UCSD-AML1 (cell line): Measurements from ENCODE around the gene KCNH3.
A peak's percentile ranks its signal among the peaks of the same experiment; 100 is the strongest.

Experiments used
- DNase-seq: peaks from one replicate; lab custom pipeline; 2025; ENCODE audit not compliant: unreplicated experiment; lab: John Stamatoyannopoulos, UW

The KCNH3 gene

DNA sequence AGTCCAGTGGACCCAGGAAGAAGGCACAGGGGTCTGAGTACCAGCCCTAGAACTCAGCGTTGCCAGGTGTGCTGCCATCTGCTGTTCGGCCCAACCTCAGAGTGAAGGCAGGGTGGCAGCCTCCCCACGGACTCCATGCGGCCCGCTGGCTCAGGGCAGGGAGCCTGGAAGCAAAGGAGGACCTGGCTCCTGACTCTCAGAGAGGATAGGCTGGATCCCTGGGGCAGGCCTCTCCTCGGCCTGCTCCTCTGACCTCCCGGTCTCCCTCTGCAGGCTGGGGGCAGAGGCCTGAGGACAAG lies 19.0 kb downstream of the KCNH3 start:
- no peak for DNase-seq

DNA sequence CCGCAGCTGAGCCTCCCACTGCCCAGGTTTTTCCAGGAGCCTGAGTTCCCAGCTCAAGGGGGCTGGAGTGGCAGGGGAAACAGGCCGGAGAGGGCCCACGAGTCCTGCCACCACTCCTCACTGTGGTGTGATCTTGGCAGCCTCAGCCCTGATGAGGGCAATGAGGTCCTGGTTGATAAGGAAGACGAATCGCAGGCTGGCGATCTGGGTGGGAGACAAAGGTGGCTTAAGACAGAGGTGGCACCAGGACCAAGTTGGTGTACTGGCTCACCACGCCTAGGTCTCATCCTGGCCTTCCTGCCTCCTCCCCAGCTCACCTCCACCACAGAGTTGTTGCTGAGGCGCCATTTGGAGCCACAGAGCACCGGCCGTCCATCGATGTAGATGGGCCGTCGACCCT lies 19.7 kb downstream of the KCNH3 start:
- no peak for DNase-seq

DNA sequence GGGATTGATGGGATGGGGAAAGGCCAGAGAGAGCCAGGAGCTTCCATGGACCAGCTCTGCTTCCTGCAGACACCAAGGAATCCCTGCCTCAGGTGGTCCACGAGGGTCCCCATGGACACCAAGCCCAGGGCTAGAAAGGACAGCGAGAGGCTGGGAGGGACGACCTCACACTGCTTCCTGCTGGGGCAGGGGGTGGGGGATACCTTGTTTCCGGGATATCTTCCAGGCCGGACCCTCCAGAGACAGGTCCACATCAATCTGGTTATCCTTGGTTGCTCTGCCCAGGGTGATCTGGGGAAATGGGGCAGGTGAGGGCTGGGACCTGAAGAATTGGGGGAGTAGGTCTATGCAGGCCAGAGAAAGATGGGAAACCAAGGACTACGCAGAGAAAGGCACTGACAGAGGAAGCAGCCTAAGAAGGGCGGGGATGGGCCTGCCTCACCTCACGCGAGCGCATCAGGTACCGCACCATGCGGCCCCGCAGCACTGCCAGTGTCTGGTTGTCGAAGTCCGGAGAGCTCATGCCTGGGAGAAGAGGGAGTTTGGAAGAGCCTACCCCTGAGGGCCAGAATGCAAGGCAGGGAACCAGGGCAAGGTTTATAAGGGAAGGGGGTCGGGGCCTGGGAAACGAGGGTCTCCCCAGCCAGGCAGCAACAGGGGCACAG lies 20.3 kb downstream of the KCNH3 start:
- DNase-seq, result no peak

DNA sequence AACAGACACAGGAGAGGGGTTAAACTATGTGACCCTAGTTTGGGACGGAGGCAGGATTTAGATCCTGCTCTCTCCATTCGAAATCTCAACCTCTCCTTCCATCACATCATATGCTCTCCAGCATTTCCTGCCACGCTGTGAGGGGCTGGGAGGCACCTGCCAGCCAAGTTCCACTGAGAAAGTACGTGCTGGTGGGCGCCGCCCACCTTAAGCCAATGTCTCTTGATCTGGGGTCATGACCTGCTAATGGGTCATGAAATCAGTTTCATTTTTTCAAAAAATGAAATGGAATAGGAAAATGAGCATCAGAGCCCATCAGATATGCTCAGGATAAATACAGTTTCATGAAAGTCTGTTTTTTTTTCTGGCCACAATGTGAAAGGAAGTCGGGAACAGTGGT lies 21.9 kb downstream of the KCNH3 start:
- DNase-seq, result no peak

DNA sequence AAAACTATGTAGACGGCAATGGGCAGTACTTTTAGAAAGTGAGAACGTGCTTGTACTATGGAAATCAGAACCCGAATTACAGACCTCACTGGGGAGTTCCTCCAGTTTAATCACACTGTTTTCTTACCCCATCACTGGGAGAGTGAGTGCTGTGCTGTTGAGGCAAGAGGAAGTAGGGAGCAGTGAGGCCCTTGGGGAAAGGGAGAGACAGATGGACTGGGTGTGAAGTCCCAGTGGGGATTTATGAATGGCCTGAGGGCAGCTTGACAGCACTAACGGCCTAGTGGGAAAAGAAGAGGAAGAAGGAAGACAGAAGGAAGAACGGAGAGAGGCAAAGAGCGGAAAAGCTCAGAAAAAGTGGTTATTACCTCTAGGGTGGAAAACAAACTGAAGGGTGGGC lies 23.4 kb downstream of the KCNH3 start:
- no peak for DNase-seq

DNA sequence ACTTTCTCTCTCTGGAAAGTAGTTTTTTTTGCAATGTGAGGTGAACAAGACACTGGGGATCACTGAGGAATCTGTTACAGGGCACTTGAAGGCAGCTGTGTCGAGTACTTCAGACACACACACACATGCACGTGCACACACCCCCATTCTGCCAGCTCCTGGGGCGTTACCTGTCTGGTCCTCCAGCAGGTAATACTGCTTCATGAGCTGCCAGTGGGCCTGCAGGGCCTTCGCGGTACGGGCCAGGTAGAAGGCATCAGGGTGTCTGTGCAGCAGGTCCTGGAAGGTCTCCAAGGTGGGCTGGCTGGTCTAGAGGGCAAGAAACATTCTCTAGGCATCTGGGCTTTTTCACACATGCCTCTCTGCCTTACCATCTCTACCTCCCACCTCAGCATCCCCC lies 24.0 kb downstream of the KCNH3 start:
- no peak for DNase-seq

DNA sequence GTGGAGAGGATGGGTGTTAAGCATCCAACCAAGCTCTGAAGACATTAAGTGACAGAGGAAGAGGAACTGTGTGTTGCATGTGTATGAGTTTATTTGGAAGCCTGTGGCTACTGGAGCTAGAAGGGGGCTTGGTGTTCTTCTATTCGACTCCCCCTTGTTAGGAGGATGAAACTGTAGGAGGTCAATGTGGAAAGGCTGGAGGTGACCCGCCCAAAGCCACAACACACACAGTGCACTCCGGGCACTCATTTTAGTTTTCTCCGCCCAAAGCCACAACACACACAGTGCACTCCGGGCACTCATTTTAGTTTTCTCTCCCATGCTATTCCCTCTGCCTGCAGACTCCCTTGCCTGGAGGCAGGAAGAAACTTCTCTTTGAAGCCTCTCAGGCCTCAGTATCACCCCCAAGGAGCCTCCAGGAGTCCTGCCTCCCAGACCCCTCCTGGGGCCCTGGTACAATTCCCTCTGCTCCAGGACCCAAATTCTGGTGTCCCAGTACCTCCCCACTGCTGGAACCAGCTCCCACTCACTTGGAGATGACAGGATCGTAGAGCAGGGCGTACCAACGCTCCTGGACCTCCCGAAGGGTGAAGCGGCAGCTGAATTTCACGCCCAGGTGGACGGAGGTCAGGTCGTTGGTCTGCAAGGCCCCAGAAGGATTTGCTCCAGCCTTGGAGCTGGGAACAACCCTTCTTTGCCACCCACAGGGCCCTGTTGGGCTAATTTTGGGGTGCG lies 25.3 kb downstream of the KCNH3 start:
- DNase-seq, result no peak

DNA sequence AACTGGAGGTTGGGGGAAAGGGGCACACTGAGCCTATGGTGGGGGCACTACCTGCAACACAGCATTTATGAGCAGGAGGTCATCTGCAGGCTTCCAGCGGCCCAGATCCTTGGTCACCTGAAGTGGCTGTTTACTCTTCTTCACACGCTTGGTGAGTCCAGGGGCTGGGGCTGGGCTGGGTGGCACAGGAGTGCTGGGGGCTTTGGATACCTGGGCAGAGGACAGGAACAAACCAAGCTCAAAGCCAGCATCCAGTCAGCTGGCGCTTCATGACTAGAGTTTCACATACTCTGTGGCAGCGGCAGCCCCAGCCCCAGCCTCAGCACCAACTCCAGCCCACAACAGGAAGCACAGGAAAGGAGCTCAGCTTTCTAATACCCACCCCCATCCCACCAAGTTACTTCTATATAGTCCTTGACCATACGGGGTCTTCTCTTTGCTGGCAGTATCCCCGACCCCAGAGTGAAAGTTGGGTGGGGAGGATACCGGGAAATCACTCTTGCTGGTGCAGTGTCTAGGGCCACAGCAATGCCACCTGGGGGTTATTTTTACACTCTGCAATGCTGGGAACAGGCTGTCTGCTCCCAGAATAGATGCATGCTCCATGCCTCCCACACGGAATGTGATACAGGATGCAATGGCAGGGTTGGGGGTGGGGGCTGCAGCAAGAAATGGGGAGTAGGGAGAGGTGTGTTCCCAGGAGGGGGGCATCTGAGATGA lies 26.0 kb downstream of the KCNH3 start:
- DNase-seq, result peak; percentile 34

DNA sequence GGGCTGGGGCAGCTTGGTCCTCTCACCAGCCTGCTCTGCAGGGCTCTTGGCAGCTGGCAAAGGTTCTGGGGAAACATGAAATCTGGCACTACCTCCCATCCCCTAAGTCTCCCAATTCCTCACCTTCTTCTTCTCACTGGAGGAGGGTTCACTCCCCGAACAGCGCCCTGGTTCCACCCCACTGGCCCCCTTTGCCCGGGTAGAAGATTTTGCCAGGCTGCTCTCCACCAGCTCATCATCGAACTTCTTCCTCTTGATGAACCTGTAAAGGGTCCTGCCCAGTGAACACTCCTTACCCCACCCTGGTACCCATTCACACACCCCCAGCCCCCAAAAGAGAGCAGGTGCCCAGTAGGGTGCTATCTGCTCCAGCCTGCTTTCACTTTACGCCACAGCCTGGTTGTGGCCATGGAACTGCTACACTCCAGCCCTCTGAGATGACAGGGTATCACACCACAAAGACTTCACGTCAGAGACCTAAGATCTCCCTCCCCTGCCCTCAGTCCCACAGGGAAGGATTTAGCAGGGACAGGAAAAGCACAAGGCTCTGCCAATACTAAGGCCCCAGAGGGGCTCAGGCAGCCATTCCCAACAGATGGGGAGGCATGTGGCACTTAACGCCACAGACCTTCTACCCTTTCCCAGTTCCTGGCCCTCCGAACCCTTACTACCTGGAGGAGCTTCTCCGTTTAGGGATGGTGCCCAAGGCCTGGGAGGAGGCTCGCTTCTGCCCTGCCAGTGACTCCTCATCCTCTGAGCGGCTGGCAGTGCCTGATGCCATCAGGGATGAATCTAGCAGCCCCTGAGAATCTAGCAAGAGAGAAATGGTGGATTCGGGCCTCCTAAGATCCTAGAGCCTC lies 26.8 kb downstream of the KCNH3 start:
- DNase-seq, result no peak

DNA sequence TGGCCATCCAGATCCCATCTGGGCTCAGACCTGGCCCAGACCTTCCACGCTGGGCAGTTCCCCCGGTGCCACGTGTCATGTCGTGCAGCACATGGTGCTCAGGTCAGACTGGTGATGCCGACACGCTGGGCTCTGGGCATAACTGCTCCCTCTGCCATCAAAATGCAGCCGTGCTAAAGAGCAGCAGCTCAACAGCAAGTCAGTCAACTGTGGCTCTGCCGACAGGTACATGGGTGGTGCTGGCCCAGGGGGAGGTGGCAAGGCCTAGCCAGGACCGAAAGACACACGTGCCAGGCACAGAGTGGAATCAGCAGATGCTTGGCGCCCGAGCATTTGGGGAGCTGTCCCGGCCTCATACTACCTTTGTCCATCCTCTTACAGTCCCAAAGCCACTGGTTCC lies 27.5 kb downstream of the KCNH3 start:
- no peak for DNase-seq

DNA sequence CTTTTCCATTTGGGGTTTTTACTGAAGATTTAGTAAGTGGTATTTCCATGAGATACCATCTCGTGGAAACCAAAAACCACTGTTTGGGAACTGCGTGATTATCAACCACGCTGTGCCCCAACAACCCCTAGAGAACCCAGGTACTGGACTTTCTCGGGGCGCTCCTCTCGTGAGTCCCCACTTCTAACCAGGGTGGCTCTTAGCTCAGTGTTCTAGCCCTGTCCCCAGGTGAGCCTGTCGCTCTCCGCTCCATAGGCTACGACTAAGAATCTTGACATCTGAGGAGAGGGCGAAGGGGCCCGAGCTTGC lies 28.4 kb downstream of the KCNH3 start:
- DNase-seq, result no peak

DNA sequence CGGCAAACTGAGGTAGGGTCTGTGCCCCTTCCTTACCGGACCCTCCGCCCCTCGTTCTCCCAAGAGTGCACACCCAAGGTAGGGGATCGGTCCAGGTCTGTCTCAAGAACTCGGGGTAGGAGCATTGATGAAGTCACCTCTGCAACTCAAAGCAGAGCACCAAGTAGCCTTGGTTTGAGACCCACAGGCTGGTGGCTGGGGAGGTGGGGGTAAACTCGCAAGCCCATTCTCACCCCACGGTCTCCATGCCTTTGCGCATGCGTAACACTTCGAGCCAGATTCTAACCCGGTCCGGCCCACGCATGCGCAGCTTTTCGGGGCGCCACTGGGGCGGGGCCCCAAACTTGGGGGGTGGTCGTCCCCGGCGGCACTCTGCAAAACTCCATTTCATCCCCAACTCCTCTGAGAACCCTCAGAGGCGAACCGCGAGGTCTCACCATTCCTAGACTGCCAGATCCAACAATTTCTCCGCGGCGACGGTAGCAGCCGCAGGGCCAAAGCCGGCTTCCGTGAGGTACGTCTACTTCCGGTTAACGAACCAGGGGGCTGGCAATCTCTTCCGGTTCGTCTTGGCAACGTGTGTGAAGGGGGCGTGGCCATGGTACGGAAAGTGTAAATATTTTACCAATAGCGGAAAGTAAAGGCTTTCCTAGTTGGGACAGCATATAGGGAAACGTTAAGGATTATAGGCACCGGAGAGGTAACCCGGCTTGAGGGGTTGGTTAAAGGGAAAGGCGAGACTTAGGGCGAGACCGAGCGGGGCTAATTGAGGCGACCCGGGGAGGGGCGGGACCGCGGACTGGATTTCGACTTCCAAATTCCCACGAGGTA lies 29.0 kb downstream of the KCNH3 start, which contains the start of gene MCRS1:
MCRS1 (minus strand) TSS at position 532 of the 831 bp plus-strand sequence. CDS start 1,411 bp downstream, outside the sequence.
- peak; percentile 91 for DNase-seq

DNA sequence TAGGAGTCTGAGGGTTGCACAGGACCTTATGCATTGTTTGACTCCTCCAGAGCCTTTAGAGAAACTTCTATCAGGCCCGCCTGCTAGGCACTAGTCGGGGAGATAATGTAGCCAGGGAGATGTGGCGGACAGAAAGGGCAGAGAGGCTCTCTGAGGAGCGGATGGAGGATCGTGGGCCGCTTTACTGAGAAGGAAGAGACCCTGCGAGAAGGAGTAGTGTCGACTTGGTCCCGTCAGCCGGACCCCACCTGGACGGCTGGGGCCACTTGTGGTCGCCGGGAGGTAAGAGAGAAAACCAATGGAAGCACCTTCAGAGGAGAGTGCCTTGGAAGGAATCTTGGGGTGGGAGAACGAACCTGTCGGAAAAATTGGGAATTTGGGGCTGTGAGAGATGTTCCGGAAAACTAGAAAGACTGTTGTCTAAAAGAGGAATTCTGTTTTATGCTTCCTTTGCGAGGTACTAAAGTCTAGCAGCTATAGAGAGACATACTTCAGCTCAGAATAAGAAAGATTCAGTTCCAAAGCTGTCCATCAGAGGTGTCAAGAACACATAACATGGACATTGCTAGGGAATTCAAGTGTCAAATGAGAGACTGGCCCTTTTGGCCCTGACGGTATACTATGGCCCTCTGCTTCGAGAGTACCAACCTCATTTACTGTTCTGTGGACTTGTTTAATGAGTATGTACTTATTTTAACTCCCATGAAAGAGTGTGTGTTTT lies 29.8 kb downstream of the KCNH3 start:
- no peak for DNase-seq

DNA sequence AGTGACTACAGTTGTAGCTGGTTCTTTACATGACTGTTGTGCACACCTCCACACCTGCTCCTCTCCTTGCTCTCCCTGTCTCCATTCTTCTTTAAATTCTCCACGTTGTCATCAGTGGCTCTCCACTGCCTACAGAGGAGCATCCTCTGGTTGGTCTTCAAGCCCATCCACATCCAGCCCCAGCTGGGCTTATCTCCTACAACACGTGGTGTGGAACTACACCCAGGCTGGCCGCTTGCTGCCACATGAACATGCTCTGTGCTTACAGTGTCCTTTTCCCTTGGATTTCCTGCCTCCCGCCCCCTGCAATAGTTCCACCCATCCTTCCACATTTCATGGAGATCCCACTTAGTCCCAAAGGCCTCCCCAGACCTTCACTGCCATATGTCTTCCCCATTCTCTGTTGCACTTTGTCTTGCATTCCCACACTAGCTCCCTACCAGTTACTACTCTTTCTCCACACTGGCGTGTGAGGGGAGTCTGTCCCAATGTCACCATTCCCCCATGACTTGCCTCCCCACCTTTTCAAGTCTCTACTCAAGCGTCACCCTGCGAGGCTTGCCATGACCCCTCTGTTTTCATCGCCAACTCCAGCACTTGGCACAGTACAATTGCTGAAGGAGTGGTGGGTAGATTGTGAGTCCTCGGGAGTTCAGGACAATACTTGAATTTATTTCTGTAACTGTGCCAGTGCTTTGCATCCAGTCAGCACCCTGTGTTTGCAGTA lies 38.9 kb downstream of the KCNH3 start:
- no peak for DNase-seq

DNA sequence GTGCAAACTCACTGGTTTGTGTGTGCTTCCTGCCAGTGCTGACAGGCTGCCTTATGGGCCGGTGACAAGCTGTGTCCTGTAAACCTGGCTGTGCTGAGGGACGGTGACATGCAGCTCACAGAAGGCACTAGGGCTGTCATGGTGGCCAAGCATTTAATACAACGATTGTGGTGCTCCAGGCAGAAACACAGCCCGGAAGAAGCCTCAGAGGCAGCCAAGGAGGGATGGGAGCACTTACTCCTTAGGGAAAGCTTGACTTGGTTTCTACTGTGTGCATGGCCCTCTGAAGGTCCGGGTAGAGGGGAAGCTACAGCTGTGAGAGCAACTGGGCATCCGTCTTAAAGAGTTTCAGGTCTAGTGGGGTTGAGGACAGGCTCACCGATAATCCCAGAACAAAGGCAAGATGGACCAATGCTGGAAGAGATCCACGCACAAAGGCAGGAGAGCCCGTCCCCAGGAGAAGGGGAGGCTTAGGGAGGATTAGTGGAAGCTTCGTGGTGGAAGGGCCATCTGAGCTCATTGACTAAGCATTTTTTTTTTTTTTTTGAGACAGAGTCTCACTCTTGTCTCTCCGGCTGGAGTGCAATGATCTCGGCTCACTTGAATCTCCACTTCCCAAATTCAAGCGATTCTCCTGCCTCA lies 39.8 kb downstream of the KCNH3 start:
- no peak for DNase-seq

DNA sequence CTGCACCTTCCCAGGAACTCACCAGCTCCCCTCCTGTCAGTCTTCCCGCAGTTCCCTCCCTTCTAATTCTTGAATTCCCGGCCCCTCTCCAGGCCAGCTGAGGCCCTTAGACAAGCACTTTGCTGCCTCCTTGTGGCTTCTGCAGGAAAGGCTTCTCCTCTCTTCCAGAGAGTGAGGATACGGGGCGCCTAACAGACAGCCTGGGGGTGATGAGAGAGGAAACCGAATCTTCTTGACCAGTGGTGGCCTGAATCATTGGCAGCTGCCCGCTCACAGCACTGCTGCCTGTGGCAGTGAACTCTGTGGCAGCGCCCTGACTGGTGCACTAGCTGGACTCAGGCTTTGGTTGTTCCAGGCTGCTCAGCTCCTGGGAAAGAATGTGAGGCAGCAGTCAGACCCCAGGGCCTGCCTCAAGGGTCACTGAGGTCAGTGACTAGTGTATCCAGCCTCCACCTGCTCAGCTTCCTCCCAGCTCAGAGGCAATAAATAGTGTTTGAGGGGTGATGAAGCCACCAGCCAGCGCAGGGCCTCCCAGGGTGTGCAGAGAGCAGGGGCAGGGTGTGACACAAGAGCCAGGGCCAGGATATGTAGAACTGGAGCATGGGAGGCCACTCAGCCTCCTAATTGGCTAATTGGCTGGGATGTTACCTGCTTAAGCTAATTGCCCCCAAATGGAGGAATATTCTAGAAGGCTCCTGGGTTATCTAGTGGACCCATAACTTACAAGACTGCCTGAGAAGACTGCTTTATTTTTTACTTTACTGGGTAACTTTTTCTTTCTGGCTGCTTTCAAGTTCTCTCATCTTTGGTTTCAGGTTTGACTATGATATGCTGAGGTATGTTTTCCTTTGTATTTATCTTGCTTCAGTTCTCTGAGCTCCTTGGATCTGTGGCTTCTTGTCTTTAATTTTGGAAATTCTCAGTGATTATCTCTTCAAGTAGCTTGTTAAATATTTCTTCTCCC lies 42.0 kb downstream of the KCNH3 start:
- peak; percentile 37 for DNase-seq

DNA sequence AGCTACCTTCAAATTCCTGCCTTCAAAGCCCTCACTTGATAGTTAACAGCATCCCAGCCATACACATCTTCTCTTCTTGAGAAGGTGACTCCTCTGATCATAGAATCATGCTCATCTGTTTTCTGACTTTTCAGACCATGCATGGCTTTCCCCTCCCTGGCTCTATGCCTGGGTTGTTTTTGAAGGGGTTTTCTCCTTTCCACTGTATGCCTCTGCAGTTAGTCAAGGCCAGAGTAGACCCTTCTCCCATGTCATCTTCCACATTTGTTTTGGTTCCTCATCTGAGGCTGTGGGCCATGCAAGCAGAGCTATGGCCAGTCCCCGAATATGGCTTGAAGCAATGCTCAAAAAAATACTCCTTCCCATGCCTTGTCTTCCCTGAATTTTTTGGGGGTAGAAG lies 43.4 kb downstream of the KCNH3 start:
- DNase-seq, result no peak

DNA sequence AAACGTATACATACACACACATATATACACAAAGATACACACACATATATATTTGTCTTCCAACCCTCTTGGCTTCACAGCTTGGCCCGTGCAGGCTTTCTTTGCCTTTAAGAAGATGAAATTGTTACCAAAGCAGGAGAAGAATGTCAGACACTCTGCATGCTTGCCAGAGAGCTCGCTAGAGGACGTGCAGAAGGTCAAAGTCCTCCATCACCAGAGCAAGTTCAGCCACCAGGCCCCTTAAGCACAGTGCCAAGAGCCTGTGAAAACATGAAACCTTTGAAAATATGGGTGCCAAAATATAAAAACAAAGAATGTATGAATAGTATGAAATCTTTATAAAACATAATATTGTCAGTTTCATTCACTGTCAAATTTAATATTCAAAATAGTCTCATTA lies 44.0 kb downstream of the KCNH3 start:
- no peak for DNase-seq
